Small intestine (tissue), 16 donors: ENCODE measurements around the gene CREB3L2. TPM values are rescaled to one million over a fixed set of nuclear protein-coding genes. Genes with fewer than 3 reads are reported as not detected.
"Not testable (repeated sequence)": the region's sequence is repeated elsewhere in the genome, so short reads cannot be mapped to it uniquely, and the experiment has no call there.

Experiments
- DNase-seq, 2 donors: peaks; one replicate each; pipeline versions ENCODE4 v3.0.0 to v3.0.0-alpha.2; 2013
- FAIRE-seq: peaks from 2 replicates; lab custom pipeline; 2012; peaks lifted over from hg19 to GRCh38; lab: Jason Lieb, UNC
- H3K27ac ChIP-seq, 3 donors: one replicate each; pipeline ENCODE4 v1.5.1; 2013; ENCODE audit warnings: low read length in 2 of 3, mild to moderate bottlenecking in 2 of 3, control low read depth in 1 of 3, inconsistent platforms in 1 of 3, low read depth in 1 of 3, moderate library complexity in 1 of 3
- H3K27me3 ChIP-seq, 3 donors: one replicate each; pipeline ENCODE4 v1.6.1; 2013; ENCODE audit warnings: low read length in 3 of 3, inconsistent platforms in 1 of 3; ENCODE audit not compliant: control insufficient read depth in 3 of 3, insufficient read depth in 3 of 3
- H3K36me3 ChIP-seq, 3 donors: one replicate each; pipeline ENCODE4 v1.6.1; 2013; ENCODE audit warnings: low read length in 3 of 3, inconsistent platforms in 1 of 3, low read depth in 1 of 3, mild to moderate bottlenecking in 1 of 3, moderate library complexity in 1 of 3; ENCODE audit not compliant: control insufficient read depth in 3 of 3, insufficient read depth in 2 of 3
- H3K4me1 ChIP-seq, 3 donors: one replicate each; pipeline ENCODE4 v1.6.1; 2013; ENCODE audit warnings: low read length in 2 of 3, inconsistent platforms in 1 of 3, low read depth in 1 of 3, mild to moderate bottlenecking in 1 of 3, moderate library complexity in 1 of 3; ENCODE audit not compliant: control insufficient read depth in 3 of 3, insufficient read depth in 2 of 3
- H3K4me3 ChIP-seq, 3 donors: one replicate each; pipeline ENCODE4 v1.5.1; 2013; ENCODE audit warnings: low read length in 3 of 3, control low read depth in 1 of 3, inconsistent platforms in 1 of 3, low read depth in 1 of 3, mild to moderate bottlenecking in 1 of 3, moderate library complexity in 1 of 3
- H3K9me3 ChIP-seq, 2 donors: one replicate each; pipeline ENCODE4 v1.6.1; 2013; ENCODE audit warnings: low read depth in 1 of 2, low read length in 1 of 2; ENCODE audit not compliant: control insufficient read depth in 2 of 2, insufficient read depth in 1 of 2
- WGBS, 3 donors: extraction: QIAGEN DNeasy Blood & Tissue Kit; methylation state at CpG; one replicate each; pipeline ENCODE4 v1.1.7; 2013; 5-methylcytosine and 5-hydroxymethylcytosine counted together
- long read RNA-seq, 10 donors: transcript quantifications; one replicate each; lab custom pipeline, GENCODE V29; 2026
- polyA plus RNA-seq, 4 donors: library from polyadenylated mRNA; stranded (reverse) in 3 of 4; unstranded in 1 of 4; fragments of 200-250 nt in 3 of 4; fragments of 120-200 nt in 1 of 4; gene quantifications; one replicate each; pipeline versions ENCODE4 v1.2.1 to v1.2.3, GENCODE V29; 2013
- donor health status: healthy with polysubstance abuse.
- donor health status: control.
- donor health status: control.
- donor health status: Bipolar disorder and iron deficiency.
- donor health status: healthy.

The CREB3L2 gene
- polyA plus RNA-seq: 10 to 100 TPM in 3 of 4 donors, 1 to 10 TPM in 1; 8.9 to 52.5 (median 11.3) TPM
- long read RNA-seq, donor 1, full-length matches to known transcripts: 6 of 24 reads
- long read RNA-seq, donor 1, partial matches to known transcripts: 18 of 24 reads
- long read RNA-seq, donor 1, other reads (novel, unspliced or antisense): 0 of 24 reads
- long read RNA-seq, donor 2, partial matches to known transcripts: 0 of 1 reads
- long read RNA-seq, donor 2, other reads (novel, unspliced or antisense): 0 of 1 reads
- long read RNA-seq, donor 3, full-length matches to known transcripts: 5 of 5 reads
- long read RNA-seq, donor 3, partial matches to known transcripts: 0 of 5 reads
- long read RNA-seq, donor 3, other reads (novel, unspliced or antisense): 0 of 5 reads
- long read RNA-seq, donor 4: 0 reads
- long read RNA-seq, donor 5: 0 reads
- long read RNA-seq, donor 6, full-length matches to known transcripts: 5 of 5 reads
- long read RNA-seq, donor 6, partial matches to known transcripts: 0 of 5 reads
- long read RNA-seq, donor 6, other reads (novel, unspliced or antisense): 0 of 5 reads
- long read RNA-seq, donor 7, full-length matches to known transcripts: 2 of 15 reads
- long read RNA-seq, donor 7, partial matches to known transcripts: 13 of 15 reads
- long read RNA-seq, donor 7, other reads (novel, unspliced or antisense): 0 of 15 reads
- long read RNA-seq, donor 8: 0 reads
- long read RNA-seq, donor 9, full-length matches to known transcripts: 1 of 1 reads
- long read RNA-seq, donor 9, partial matches to known transcripts: 0 of 1 reads
- long read RNA-seq, donor 9, other reads (novel, unspliced or antisense): 0 of 1 reads
- long read RNA-seq, donor 10, full-length matches to known transcripts: 3 of 3 reads
- long read RNA-seq, donor 10, partial matches to known transcripts: 0 of 3 reads
- long read RNA-seq, donor 10, other reads (novel, unspliced or antisense): 0 of 3 reads

- H3K36me3 ChIP-seq: no peaks in the 10 kb centered on the region
- no peak for FAIRE-seq
- no peaks in the 10 kb centered on the region for H3K9me3 ChIP-seq
- H3K4me1 ChIP-seq: peaks cover 8 to 20% (median 9%) of the 10 kb centered on the region in 3 donors
- H3K27me3 ChIP-seq: no peaks in the 10 kb centered on the region
- peak; percentile 57 to 83 for DNase-seq
- H3K4me3 ChIP-seq: peak within 1 kb of the TSS; percentile 67 to 87 (median 75)
- WGBS, 3 donors: 0% methylated on average over 45 to 47 of the region's 47 CpGs
- peak within 1 kb of the TSS; percentile 94 to 99 (median 97) for H3K27ac ChIP-seq
Observed at GRCh38 chr7:138001529-138002095, at the start of gene CREB3L2. Gene CREB3L2 (minus strand): TSS chr7:138002086. CDS start chr7:138001705, 381 bp downstream.

DNA sequence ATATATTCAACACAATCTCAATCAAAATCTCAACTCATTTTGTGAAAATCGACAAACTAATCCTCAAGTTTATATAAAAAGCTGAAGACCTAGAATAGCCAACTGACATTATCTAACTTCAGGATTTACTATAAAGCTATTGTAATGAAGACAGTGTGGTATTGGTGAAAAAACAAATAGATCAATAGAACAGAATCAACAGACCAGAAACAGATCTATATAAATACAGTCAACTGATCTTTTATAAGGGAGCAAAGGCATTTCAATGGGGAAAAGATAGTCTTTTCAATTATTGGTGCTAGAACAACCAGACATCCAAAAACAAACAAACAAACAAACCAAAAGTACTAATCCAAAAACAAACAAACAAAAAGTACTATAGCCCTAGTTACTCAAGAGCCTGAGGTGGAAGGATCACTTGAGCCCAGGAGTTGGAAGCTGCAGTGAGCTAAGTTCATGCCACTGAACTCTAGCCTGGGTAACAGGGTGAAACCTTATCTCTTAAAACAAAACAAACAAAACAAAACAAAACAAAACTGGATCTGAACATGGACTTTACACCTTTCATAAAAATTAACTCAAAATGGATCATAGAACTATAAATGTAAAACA is 47.7 kb upstream of the CREB3L2 start:
- H3K36me3 ChIP-seq: no peaks in the 10 kb centered on the region

GRCh38 chr7:138047907-138048306 is 46.0 kb upstream of the CREB3L2 start:
- WGBS, 3 donors: 90 to 97% (median 97%) methylated on average over 3 of the region's 3 CpGs
- no peaks in the 10 kb centered on the region for H3K27me3 ChIP-seq
- no peaks in the 10 kb centered on the region for H3K36me3 ChIP-seq
- peaks cover 0 to 5% of the 10 kb centered on the region in 2 donors for H3K9me3 ChIP-seq
- DNase-seq (no peak), FAIRE-seq (no peak)
- no peak overlapping the region for H3K4me3 ChIP-seq
- H3K4me1 ChIP-seq: peaks cover 0 to 3% (median 0%) of the 10 kb centered on the region in 3 donors
- H3K27ac ChIP-seq: no peak overlapping the region

More for the DNA sequence above, 47.7 kb upstream of the CREB3L2 start:
- Histone ChIP-seq H3K9me3 (peaks cover 0 to 5% of the 10 kb centered on the region in 2 donors), H3K27me3 (no peaks in the 10 kb centered on the region), H3K4me1 (peaks cover 0 to 3% (median 0%) of the 10 kb centered on the region in 3 donors), H3K27ac (no peak overlapping the region), H3K4me3 (no peak overlapping the region)
- DNase-seq (peak; percentile 17), FAIRE-seq (no peak)
- WGBS, 3 donors: 84 to 95% (median 91%) methylated on average over 1 of the region's 1 CpG

DNA sequence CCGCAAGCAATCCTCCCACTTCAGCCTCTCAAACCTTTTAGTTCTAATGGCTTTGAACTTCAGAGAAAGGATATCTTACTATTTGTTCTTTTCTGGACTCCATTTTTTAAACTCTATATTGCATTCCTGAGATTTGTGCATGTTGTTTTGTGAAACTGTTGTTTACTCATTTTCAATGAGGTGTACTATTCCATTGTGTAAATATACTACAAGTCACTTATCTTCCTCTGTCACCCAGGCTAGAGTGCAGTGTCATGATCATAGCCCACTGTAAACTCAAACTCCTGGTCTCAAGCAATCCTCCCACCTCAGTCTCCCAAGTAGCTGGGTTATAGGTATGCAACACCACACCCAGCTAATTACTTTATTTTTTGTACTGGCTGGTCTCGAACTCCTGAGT is 43.0 kb upstream of the CREB3L2 start:
- Histone ChIP-seq H3K27ac (no peak overlapping the region), H3K4me3 (no peak overlapping the region), H3K4me1 (peaks cover 0 to 2% (median 0%) of the 10 kb centered on the region in 3 donors), H3K27me3 (no peaks in the 10 kb centered on the region), H3K9me3 (no peaks in the 10 kb centered on the region), H3K36me3 (no peaks in the 10 kb centered on the region)
- 77 to 89% (median 88%) methylated on average over 2 of the region's 2 CpGs for WGBS, 3 donors
- no peak for FAIRE-seq
- DNase-seq: no peak

- H3K27me3 ChIP-seq, H3K27ac ChIP-seq, H3K36me3 ChIP-seq, FAIRE-seq, H3K4me3 ChIP-seq, H3K4me1 ChIP-seq, DNase-seq: not testable (repeated sequence)
- H3K9me3 ChIP-seq: peaks cover 0 to 12% of the 10 kb centered on the region in 2 donors
- WGBS, 3 donors: 26 to 39% (median 37%) methylated on average over 1 of the region's 1 CpG
Observed at GRCh38 chr7:138040063-138040462, 38.2 kb upstream of the CREB3L2 start.

- Histone ChIP-seq H3K9me3 (peaks cover 0 to 17% of the 10 kb centered on the region in 2 donors), H3K27me3 (no peaks in the 10 kb centered on the region), H3K4me1 (no peaks in the 10 kb centered on the region), H3K36me3 (no peaks in the 10 kb centered on the region), H3K27ac (no peak overlapping the region), H3K4me3 (no peak overlapping the region)
- FAIRE-seq (no peak), DNase-seq (no peak)
- 64 to 69% (median 67%) methylated on average over 2 of the region's 2 CpGs for WGBS, 3 donors
Observed at GRCh38 chr7:138036135-138036534, 34.2 kb upstream of the CREB3L2 start.

DNA sequence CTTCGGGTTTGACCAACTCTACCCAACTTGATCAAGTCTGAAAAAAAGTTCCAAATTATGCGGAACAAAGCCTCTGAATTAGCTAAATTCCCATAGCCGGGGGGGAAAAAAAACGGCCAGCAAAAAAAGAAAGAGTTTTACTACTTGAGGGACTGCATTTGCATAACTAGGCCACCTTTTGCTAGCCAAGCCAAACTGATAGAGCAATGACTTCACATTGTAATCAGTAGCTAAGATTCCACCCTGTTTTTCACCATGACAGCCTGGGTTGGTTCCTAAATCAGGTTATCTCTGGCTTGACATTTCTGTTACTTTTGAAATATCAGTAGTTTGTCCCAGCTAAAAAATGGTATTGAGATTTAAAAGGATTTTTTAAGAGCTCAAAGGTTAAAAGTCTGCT is 31.4 kb upstream of the CREB3L2 start:
- 89 to 93% (median 91%) methylated on average over 4 of the region's 4 CpGs for WGBS, 3 donors
- no peak for FAIRE-seq
- H3K9me3 ChIP-seq: peaks cover 0 to 17% of the 10 kb centered on the region in 2 donors

More for the DNA sequence above, 31.4 kb upstream of the CREB3L2 start:
- Histone ChIP-seq H3K27ac (no peak overlapping the region), H3K36me3 (no peaks in the 10 kb centered on the region), H3K4me1 (peaks cover 0 to 10% (median 0%) of the 10 kb centered on the region in 3 donors), H3K4me3 (no peak overlapping the region), H3K27me3 (no peaks in the 10 kb centered on the region)
- DNase-seq: no peak
